Astrocyte (in vitro differentiated cells and primary cell): ENCODE data around the gene EIF2S3B. TPM values are rescaled to one million over a fixed set of nuclear protein-coding genes. Genes with fewer than 3 reads are reported as not detected.
"Not testable (repeated sequence)": the region's sequence is repeated elsewhere in the genome, so short reads cannot be mapped to it uniquely, and the experiment has no call there.

Experiments used
- DNase-seq: peaks from one replicate; pipeline ENCODE4 v3.0.0-alpha.2; 2010; ENCODE audit warnings: low read depth
- FAIRE-seq: peaks from 2 replicates; lab custom pipeline; 2011; peaks lifted over from hg19 to GRCh38; lab: Jason Lieb, UNC
- H2AFZ ChIP-seq: 2 replicates; pipeline ENCODE4 v1.6.0; 2012; ENCODE audit warnings: low read depth, low read length, inconsistent platforms
- H3K27ac ChIP-seq: 2 replicates; pipeline ENCODE4 v1.5.1; 2011; ENCODE audit warnings: low read depth, low read length, inconsistent platforms
- H3K27me3 ChIP-seq: 2 replicates; pipeline ENCODE4 v1.6.0; 2011; ENCODE audit warnings: low read length, inconsistent platforms; ENCODE audit not compliant: insufficient read depth
- H3K36me3 ChIP-seq: 2 replicates; pipeline ENCODE4 v1.5.1; 2011; ENCODE audit warnings: low read length, inconsistent platforms; ENCODE audit not compliant: insufficient read depth
- H3K4me1 ChIP-seq: 2 replicates; pipeline ENCODE4 v1.5.1; 2011; ENCODE audit warnings: low read length, inconsistent platforms; ENCODE audit not compliant: insufficient read depth
- H3K4me2 ChIP-seq: 2 replicates; pipeline ENCODE4 v1.6.0; 2012; ENCODE audit warnings: low read length, inconsistent platforms
- H3K4me3 ChIP-seq: 2 replicates; pipeline ENCODE4 v1.5.1; 2011; ENCODE audit warnings: low read depth, mild to moderate bottlenecking, low read length, inconsistent platforms; ENCODE audit not compliant: insufficient read depth
- H3K79me2 ChIP-seq: 2 replicates; pipeline ENCODE4 v1.6.0; 2012; ENCODE audit warnings: mild to moderate bottlenecking, low read length, inconsistent platforms; ENCODE audit not compliant: insufficient read depth
- H3K9ac ChIP-seq: 2 replicates; pipeline ENCODE4 v1.6.0; 2012; ENCODE audit warnings: mild to moderate bottlenecking, low read length, inconsistent platforms
- H3K9me3 ChIP-seq: 2 replicates; pipeline ENCODE4 v1.5.1; 2012; ENCODE audit warnings: low read depth, mild to moderate bottlenecking, low read length, inconsistent platforms; ENCODE audit not compliant: insufficient read depth
- H4K20me1 ChIP-seq: 2 replicates; pipeline ENCODE4 v1.6.0; 2012; ENCODE audit warnings: low read length, inconsistent platforms; ENCODE audit not compliant: insufficient read depth
- H3K27ac Mint-ChIP-seq: one replicate; pipeline ENCODE4 v1.8.0; 2021; ENCODE audit warnings: mild to moderate bottlenecking, mixed read lengths; ENCODE audit not compliant: unreplicated experiment
- H3K27me3 Mint-ChIP-seq: one replicate; pipeline ENCODE4 v1.8.0; 2021; ENCODE audit warnings: low read depth, mixed read lengths; ENCODE audit not compliant: unreplicated experiment
- H3K36me3 Mint-ChIP-seq: one replicate; pipeline ENCODE4 v1.8.0; 2021; ENCODE audit warnings: low read depth, mixed read lengths; ENCODE audit not compliant: unreplicated experiment
- H3K4me1 Mint-ChIP-seq: one replicate; pipeline ENCODE4 v1.8.0; 2021; ENCODE audit warnings: low read depth, mixed read lengths; ENCODE audit not compliant: unreplicated experiment
- H3K4me3 Mint-ChIP-seq: one replicate; pipeline ENCODE4 v1.8.0; 2021; ENCODE audit warnings: mild to moderate bottlenecking, moderate library complexity, mixed read lengths; ENCODE audit not compliant: unreplicated experiment
- H3K9me3 Mint-ChIP-seq: one replicate; pipeline ENCODE4 v1.8.0; 2021; ENCODE audit warnings: mild to moderate bottlenecking, mixed read lengths; ENCODE audit not compliant: unreplicated experiment
- EZH2 ChIP-seq: IDR thresholded peaks from 2 replicates; pipeline ENCODE4 v1.6.1; 2012; ENCODE audit warnings: mild to moderate bottlenecking, low read length, inconsistent platforms; ENCODE audit not compliant: insufficient read depth
- total RNA-seq: library from RNA; stranded (reverse); gene quantifications from 2 replicates; pipeline ENCODE4 v1.2.1, GENCODE V29; 2021
- TF ChIP-seq, protein P1 (sequence below): IDR thresholded peaks from 2 replicates; pipeline ENCODE4 v1.5.1; 2011; ENCODE audit warnings: low read depth, mild to moderate bottlenecking, inconsistent platforms, low read length, moderate library complexity; ENCODE audit not compliant: insufficient read depth

EIF2S3B gene
- total RNA-seq, 1 donor from 2014 or later: 5.4 TPM

DNA sequence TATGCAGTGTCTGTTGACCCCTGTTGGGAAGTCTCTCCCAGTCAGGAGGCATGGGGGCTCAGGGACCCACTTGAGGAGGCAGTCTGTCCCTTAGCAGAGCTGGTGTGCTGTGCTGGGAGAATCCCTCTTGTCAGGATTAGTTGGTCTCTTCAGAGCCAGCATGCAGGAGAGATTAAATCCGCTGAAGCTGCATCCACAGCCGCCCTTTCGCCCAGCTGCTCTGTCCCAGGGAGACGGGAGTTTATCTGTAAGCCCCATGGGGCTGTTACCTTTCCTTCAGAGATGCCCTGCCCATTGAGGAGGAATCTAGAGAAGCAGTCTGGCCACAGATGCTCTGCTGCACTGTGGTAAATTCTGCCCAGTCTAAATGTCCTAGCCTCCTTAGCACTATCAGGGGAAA, 39.4 kb upstream of the EIF2S3B start:
- H3K4me2 ChIP-seq: no peak overlapping the region
- FAIRE-seq (no peak), DNase-seq (no peak)
- Mint-ChIP-seq H3K4me3 (no peak overlapping the region), H3K36me3 (peaks cover 7% of the 10 kb centered on the region), H3K9me3 (peaks cover 11% of the 10 kb centered on the region), H3K27me3 (no peaks in the 10 kb centered on the region), H3K27ac (no peak overlapping the region), H3K4me1 (no peaks in the 10 kb centered on the region)
- H3K9me3 ChIP-seq: no peaks in the 10 kb centered on the region
- no peaks in the 10 kb centered on the region for H3K4me1 ChIP-seq
- no peak for TF ChIP-seq EZH2
- TF ChIP-seq, protein P1, sequence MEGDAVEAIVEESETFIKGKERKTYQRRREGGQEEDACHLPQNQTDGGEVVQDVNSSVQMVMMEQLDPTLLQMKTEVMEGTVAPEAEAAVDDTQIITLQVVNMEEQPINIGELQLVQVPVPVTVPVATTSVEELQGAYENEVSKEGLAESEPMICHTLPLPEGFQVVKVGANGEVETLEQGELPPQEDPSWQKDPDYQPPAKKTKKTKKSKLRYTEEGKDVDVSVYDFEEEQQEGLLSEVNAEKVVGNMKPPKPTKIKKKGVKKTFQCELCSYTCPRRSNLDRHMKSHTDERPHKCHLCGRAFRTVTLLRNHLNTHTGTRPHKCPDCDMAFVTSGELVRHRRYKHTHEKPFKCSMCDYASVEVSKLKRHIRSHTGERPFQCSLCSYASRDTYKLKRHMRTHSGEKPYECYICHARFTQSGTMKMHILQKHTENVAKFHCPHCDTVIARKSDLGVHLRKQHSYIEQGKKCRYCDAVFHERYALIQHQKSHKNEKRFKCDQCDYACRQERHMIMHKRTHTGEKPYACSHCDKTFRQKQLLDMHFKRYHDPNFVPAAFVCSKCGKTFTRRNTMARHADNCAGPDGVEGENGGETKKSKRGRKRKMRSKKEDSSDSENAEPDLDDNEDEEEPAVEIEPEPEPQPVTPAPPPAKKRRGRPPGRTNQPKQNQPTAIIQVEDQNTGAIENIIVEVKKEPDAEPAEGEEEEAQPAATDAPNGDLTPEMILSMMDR: no peak
- H3K4me3 ChIP-seq: no peak overlapping the region
- no peak overlapping the region for H3K27ac ChIP-seq
- no peaks in the 10 kb centered on the region for H3K79me2 ChIP-seq
- H3K9ac ChIP-seq: no peak overlapping the region
- no peaks in the 10 kb centered on the region for H3K27me3 ChIP-seq
- no peaks in the 10 kb centered on the region for H4K20me1 ChIP-seq
- H3K36me3 ChIP-seq: no peaks in the 10 kb centered on the region
- no peak overlapping the region for H2AFZ ChIP-seq

DNA sequence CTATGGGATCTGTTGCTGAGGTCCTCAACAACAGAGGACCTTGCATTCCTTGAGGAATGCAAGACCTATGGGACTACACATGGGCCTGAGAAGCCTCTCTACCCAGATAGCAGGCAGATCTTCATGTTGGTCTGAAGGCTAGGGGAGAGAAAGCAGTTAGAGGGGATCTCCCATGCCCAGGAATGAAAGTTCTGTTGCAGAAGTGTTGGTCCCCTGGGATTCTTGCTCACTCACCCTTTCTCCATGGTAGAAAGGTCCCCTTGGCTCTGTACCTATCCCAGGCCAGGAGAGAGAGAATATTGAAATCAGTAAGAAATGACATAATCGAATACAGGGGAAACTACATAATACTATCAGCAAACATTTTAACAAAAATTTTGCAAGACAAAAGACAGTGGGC, 36.0 kb upstream of the EIF2S3B start:
- Mint-ChIP-seq H3K9me3 (peaks cover 10% of the 10 kb centered on the region), H3K27ac (no peak overlapping the region), H3K36me3 (peaks cover 5% of the 10 kb centered on the region), H3K27me3 (no peaks in the 10 kb centered on the region), H3K4me1 (no peaks in the 10 kb centered on the region), H3K4me3 (no peak overlapping the region)
- H3K79me2 ChIP-seq: no peaks in the 10 kb centered on the region
- H2AFZ ChIP-seq: no peak overlapping the region
- H3K9me3 ChIP-seq: no peaks in the 10 kb centered on the region
- no peaks in the 10 kb centered on the region for H4K20me1 ChIP-seq
- TF ChIP-seq EZH2: no peak
- TF ChIP-seq, protein P1: no peak
- DNase-seq (no peak), FAIRE-seq (no peak)
- no peak overlapping the region for H3K4me3 ChIP-seq
- H3K9ac ChIP-seq: no peak overlapping the region
- no peaks in the 10 kb centered on the region for H3K4me1 ChIP-seq
- no peaks in the 10 kb centered on the region for H3K27me3 ChIP-seq
- no peak overlapping the region for H3K4me2 ChIP-seq
- H3K27ac ChIP-seq: no peak overlapping the region
- no peaks in the 10 kb centered on the region for H3K36me3 ChIP-seq

DNA sequence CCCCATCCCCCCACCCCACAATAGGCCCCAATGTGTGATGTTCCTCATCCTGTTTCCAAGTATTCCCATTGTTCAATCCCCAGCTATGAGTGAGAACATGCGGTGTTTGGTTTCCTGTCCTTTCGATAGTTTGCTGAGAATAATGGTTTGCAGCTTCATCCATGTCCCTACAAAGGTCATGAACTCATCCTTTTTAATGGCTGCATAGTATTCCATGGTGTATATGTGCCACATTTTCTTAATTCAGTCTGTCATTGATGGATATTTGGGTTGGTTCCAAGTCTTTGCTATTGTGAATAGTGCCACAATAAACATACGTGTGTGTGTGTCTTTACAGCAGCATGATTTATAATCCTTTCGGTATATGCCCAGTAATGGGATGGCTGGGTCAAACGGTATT, 32.9 kb upstream of the EIF2S3B start:
- not testable (repeated sequence) for H4K20me1 ChIP-seq, H3K27me3 ChIP-seq, FAIRE-seq, H3K9ac ChIP-seq, H3K4me3 ChIP-seq, H3K9me3 ChIP-seq, H3K4me1 ChIP-seq, H3K4me3 Mint-ChIP-seq, H3K27me3 Mint-ChIP-seq, H2AFZ ChIP-seq, H3K27ac ChIP-seq, H3K36me3 ChIP-seq, H3K27ac Mint-ChIP-seq, H3K36me3 Mint-ChIP-seq, H3K79me2 ChIP-seq, H3K4me2 ChIP-seq, H3K4me1 Mint-ChIP-seq, DNase-seq
- peaks cover 18% of the 10 kb centered on the region for H3K9me3 Mint-ChIP-seq

DNA sequence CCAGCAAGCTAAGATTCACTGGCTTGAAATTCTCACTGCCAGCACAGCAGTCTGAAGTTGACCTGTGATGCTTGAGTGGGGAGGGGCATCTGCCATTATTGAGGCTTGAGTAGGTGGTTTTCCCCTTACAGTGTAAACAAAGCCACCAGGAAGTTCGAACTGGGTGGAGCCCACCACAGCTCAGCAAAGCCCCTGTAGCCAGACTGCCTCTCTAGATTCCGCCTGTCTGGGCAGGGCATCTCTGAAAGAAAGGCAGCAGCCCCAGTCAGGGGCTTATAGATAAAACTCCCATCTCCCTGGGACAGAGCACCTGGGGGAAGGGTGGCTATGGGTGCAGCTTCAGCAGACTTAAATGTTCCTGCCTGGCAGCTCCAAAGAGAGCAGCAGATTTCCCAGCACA, 23.8 kb upstream of the EIF2S3B start:
- not testable (repeated sequence) for H3K27me3 ChIP-seq, H3K4me3 ChIP-seq, H3K27ac Mint-ChIP-seq, FAIRE-seq, H3K79me2 ChIP-seq, H3K36me3 ChIP-seq, H3K9ac ChIP-seq, H3K27ac ChIP-seq, H3K4me2 ChIP-seq, H3K9me3 ChIP-seq, H4K20me1 ChIP-seq, H3K4me1 Mint-ChIP-seq, DNase-seq, H3K36me3 Mint-ChIP-seq, H3K4me1 ChIP-seq, H3K4me3 Mint-ChIP-seq, H2AFZ ChIP-seq, H3K27me3 Mint-ChIP-seq
- H3K9me3 Mint-ChIP-seq: peaks cover 18% of the 10 kb centered on the region

DNA sequence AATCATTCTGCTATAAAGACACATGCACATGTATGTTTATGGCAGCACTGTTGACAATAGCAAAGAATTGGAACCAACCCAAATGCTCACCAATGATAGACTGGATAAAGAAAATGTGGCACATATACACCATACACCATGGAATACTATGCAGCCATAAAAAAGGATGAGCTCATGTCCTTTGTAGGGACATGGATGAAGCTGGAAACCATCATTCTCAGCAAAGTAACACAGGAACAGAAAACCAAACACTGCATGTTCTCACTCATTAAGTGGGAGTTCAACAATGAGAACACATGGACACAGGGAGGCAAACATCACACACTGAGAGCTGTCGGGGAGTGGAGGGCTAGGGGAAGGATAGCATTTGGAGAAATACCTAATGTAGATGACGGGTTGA, 18.4 kb upstream of the EIF2S3B start:
- H3K27ac ChIP-seq, H3K4me3 Mint-ChIP-seq, H3K27ac Mint-ChIP-seq, H2AFZ ChIP-seq, H3K9ac ChIP-seq, H3K9me3 ChIP-seq, H3K79me2 ChIP-seq, H3K27me3 Mint-ChIP-seq, H3K4me1 ChIP-seq, FAIRE-seq, H3K4me2 ChIP-seq, H3K4me1 Mint-ChIP-seq, H3K36me3 ChIP-seq, H4K20me1 ChIP-seq, H3K9me3 Mint-ChIP-seq, H3K4me3 ChIP-seq, H3K36me3 Mint-ChIP-seq, DNase-seq, H3K27me3 ChIP-seq: not testable (repeated sequence)
